AG09319 (cell line): ENCODE data around the gene TMED10.

Experiments used
- DNase-seq: peaks from one replicate; pipeline ENCODE4 v3.0.0-alpha.2; 2010; ENCODE audit warnings: low read depth; ENCODE audit errors: extremely low read depth
- TF ChIP-seq, protein P1 (sequence below): IDR thresholded peaks from 2 replicates; pipeline ENCODE4 v1.5.1; 2011; ENCODE audit warnings: low read depth, mild to moderate bottlenecking, inconsistent platforms, low read length, moderate library complexity

The TMED10 gene

DNA sequence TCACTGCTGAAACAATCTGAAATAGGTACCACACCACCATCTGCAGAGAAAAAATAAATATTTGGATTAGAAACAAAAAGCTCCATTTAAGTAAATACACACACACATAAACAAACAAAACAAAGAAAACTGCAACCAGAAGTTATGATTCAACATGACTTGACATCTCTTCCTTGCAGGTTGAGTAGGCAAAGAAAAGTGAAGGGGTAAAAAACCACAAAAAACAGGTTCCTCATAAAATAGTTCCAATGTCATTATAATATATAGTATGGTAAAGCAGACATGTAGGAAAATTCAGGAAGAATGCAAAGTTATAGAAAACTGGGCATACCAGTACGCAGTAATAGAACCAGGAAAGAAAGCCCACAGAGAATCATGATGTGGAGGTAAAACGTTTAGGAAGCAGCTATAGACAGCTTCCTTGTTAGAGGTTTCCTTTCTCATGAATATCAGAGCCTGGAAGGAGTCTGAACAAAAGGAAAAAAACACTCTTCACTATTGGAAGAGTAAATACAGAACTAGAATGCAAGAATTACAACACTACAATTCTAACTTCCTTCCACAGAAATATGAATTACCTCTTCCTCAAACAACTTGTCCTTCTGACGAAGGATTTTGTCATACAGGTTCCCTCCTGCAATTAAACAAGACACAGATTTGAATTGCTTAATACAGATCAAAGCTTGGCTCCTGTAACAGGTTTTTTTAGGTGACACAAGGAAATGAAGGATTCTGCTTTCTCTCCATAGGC, 55.7 kb downstream of the TMED10 start:
- TF ChIP-seq, protein P1, sequence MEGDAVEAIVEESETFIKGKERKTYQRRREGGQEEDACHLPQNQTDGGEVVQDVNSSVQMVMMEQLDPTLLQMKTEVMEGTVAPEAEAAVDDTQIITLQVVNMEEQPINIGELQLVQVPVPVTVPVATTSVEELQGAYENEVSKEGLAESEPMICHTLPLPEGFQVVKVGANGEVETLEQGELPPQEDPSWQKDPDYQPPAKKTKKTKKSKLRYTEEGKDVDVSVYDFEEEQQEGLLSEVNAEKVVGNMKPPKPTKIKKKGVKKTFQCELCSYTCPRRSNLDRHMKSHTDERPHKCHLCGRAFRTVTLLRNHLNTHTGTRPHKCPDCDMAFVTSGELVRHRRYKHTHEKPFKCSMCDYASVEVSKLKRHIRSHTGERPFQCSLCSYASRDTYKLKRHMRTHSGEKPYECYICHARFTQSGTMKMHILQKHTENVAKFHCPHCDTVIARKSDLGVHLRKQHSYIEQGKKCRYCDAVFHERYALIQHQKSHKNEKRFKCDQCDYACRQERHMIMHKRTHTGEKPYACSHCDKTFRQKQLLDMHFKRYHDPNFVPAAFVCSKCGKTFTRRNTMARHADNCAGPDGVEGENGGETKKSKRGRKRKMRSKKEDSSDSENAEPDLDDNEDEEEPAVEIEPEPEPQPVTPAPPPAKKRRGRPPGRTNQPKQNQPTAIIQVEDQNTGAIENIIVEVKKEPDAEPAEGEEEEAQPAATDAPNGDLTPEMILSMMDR: no peak
- no peak for DNase-seq

DNA sequence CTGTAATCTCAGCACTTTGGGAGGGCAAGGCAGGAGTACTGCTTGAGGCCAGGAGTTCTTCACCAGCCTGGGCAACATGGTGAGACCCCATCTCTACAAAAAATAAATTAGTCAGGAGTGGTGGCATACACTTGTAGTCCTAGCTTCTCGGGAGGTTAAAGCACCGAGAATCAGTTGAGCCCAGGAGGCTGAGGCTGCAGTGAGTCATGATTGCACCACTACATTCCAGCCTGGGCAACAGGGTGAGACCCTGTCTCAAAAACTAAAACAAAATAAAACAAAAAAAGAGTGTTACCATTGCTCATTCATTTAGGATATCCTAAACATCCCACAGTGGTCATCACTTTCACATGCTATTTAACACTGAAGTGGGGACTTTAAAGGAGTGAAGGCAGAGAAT, 57.4 kb downstream of the TMED10 start:
- TF ChIP-seq, protein P1: no peak
- no peak for DNase-seq

DNA sequence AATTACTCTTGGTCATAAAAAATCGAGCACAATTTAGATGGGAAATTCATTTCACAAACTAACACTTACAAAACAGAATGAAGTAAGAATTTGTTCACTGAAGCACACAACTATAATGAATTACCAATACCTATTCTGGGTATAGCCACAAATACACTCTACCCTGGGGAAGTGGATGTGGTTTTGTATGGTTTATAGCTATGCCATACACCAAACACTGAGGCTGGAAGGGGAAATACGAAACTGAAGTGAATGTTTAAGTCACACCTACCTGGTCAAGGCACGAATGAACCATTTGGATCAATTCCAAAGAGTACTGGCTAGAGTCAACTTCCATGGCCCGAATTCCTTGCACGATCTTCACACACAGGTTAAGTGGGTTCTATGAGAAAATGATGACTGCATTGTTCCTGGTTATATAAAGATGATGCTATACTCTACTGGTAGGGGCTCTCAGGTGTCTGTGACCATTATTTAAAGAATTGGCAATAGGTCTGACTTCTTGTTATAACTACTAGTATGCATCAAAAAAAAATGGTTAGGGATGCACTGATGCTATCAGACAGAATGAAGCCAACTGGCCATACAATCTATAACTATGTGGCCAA, 62.4 kb downstream of the TMED10 start:
- DNase-seq: no peak
- TF ChIP-seq, protein P1: no peak

DNA sequence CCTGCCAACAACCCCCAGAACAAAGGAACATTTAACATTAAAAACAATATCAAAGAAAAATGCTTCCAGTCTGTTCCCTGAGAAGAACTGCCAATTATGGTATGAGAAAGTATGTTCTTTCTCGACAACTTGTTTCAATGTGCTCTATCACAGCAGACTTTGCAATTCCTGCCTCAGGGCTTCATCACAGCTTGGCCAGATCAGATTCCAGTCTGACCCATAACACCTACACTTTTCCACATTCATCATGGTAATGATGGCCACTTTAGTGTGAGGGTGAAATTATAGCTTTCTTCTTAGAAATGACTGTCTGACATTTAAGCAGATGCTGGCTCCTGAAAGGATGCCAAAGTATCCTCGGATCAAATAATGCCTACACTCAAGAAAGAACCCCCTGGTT, 66.5 kb downstream of the TMED10 start:
- no peak for DNase-seq

DNA sequence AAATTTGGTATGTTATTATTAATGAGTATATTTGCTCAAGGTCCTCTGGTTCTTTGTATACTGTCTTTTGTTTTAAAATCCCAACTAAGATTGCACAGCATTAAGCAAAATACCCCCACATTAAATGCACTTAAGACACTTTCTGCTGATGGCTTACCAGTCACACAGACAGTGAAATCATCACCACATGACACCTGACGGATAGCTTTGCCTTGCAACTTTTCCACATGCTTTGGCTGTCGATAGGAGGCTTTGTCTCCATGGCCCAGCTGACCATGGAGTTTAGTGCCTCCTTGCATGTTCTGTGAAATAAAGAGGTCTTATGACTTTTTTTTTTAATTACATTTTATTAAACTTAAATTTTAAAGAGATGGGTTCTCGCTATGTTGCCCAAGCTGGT, 69.2 kb downstream of the TMED10 start:
- no peak for DNase-seq
- TF ChIP-seq, protein P1: no peak

More for the DNA sequence above, 66.5 kb downstream of the TMED10 start:
- TF ChIP-seq, protein P1: no peak

DNA sequence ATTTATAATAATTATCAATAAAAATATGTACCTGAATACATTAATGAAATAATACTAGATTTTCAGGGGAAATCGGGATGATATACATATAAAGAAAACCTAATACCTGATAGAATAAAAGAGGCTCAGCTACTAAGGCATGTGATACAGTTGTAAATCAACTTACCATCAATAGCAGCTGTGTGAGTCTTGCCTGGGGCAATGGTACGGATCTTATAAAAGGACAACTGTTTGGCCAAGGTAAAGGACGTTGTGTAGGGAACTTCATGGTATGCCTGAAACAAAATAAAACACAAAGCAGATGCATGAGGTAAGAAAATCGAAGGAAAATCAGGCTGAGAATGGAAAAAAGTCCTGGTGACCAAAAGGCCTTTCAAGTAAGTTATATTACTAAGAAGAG, 74.9 kb downstream of the TMED10 start:
- TF ChIP-seq, protein P1: no peak
- DNase-seq: no peak

DNA sequence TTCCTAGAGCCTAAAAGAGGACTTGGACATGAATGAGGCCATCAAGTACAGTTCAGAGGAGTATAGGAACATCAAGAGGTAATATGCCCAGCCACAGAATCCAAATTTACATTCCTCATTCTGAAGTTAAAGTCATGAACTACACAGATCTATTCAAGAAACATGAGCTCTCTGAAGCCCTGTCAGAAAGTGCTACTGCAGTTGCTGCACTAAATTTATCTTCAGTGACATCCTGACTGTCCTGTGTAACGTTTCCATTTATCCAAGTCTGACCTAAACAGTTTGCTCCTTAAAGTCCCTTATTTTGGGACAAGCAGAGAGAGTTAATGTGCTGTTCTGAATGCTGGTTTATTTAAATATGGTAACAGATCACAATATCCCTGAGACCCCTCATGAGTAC, 77.7 kb downstream of the TMED10 start:
- TF ChIP-seq, protein P1: no peak
- DNase-seq: no peak
